HFF-Myc (cell line): ENCODE results near the gene ZSCAN22.

Experiments
- DNase-seq: peaks from one replicate; pipeline ENCODE4 v3.0.0-alpha.2; 2011; ENCODE audit warnings: low read depth; ENCODE audit errors: extremely low read depth
- H3K4me3 ChIP-seq: replicated peaks from 2 replicates; pipeline ENCODE4 v1.5.1; 2011; ENCODE audit warnings: low read depth, mild to moderate bottlenecking, control low read depth, low read length
- TF ChIP-seq, protein P1 (sequence below): IDR thresholded peaks from 2 replicates; pipeline ENCODE4 v1.5.1; 2012; ENCODE audit warnings: mild to moderate bottlenecking, low read depth, low read length, control low read depth; ENCODE audit errors: missing control alignments

The ZSCAN22 gene

DNA sequence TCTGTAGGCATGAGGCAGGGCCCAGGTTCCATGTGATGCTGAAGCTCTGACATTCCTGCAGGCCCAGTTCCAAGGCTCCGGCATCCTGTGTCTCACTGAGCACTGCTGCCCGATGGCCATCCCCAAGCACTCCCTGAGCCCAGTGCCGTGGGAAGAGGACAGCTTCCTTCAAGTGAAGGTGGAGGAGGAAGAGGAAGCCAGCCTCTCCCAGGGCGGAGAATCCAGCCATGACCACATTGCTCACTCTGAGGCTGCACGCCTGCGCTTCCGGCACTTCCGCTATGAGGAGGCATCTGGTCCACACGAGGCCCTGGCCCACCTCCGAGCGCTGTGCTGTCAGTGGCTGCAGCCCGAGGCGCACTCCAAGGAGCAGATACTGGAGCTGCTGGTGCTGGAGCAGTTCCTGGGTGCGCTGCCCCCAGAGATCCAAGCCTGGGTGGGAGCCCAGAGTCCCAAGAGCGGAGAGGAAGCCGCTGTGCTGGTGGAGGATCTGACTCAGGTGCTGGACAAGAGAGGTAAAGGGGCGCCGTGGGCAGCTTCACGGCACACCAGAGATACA, 8.0 kb downstream of the ZSCAN22 start:
- TF ChIP-seq, protein P1, sequence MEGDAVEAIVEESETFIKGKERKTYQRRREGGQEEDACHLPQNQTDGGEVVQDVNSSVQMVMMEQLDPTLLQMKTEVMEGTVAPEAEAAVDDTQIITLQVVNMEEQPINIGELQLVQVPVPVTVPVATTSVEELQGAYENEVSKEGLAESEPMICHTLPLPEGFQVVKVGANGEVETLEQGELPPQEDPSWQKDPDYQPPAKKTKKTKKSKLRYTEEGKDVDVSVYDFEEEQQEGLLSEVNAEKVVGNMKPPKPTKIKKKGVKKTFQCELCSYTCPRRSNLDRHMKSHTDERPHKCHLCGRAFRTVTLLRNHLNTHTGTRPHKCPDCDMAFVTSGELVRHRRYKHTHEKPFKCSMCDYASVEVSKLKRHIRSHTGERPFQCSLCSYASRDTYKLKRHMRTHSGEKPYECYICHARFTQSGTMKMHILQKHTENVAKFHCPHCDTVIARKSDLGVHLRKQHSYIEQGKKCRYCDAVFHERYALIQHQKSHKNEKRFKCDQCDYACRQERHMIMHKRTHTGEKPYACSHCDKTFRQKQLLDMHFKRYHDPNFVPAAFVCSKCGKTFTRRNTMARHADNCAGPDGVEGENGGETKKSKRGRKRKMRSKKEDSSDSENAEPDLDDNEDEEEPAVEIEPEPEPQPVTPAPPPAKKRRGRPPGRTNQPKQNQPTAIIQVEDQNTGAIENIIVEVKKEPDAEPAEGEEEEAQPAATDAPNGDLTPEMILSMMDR: no peak
- no peak overlapping the region for H3K4me3 ChIP-seq

GRCh38 chr19:58335630-58336029, 8.8 kb downstream of the ZSCAN22 start:
- no peak for DNase-seq
- H3K4me3 ChIP-seq: no peak overlapping the region
- TF ChIP-seq, protein P1: no peak

More for the DNA sequence above, 8.0 kb downstream of the ZSCAN22 start:
- DNase-seq: no peak

DNA sequence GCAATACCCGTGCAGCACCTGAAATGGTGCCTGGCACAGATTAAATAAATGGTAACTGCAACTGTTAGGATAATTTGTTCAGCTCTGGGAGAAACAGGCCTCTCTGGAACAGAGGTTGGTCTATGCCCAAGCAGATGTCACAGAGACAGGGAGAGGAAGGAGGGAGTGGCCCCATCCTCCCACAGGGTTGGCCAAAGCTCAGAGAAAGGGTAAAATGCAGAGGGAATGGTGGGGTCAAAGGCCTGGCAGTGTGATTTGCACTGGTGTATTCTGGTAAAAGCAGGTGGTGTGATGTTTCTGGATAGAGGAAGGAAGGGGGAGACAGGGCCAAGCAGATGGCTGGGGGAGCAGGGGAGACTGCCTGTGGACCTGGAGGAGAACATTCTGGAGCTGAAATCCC, 9.4 kb downstream of the ZSCAN22 start:
- TF ChIP-seq, protein P1: no peak
- no peak overlapping the region for H3K4me3 ChIP-seq
- DNase-seq: no peak

DNA sequence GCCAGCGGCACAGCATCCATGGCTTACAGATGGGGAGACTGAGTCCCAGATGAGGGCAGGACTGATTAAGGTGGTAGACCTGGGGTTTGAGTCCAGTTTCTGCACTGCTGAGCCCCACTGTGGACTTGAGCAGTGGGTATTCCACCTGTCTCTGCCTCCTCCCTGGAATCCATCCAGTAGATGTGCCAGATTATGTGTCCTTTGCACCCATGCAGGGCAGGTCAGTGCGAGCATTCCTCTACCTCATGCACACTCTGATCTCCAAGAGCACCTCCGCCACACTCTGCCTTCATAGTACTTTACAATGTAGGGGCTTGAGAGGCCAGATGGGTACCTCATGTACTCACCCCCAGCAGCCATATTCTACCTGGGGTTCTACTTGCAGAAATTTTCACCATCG, 10.0 kb downstream of the ZSCAN22 start:
- H3K4me3 ChIP-seq: no peak overlapping the region
- no peak for DNase-seq
- TF ChIP-seq, protein P1: no peak

DNA sequence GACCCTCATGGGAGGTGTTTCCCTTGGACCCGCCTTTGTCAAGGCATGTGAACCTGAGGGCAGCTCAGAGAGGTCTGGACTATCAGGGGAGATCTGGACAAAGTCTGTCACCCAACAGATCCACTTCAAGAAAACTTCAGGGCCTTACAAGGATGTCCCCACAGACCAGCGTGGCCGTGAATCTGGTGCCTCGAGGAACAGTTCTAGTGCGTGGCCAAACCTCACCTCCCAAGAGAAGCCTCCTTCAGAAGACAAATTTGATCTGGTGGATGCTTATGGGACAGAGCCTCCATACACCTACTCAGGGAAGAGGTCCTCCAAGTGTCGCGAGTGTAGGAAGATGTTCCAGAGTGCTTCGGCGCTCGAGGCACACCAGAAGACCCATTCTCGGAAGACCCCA, 11.5 kb downstream of the ZSCAN22 start:
- no peak for DNase-seq
- TF ChIP-seq, protein P1: no peak
- no peak overlapping the region for H3K4me3 ChIP-seq

DNA sequence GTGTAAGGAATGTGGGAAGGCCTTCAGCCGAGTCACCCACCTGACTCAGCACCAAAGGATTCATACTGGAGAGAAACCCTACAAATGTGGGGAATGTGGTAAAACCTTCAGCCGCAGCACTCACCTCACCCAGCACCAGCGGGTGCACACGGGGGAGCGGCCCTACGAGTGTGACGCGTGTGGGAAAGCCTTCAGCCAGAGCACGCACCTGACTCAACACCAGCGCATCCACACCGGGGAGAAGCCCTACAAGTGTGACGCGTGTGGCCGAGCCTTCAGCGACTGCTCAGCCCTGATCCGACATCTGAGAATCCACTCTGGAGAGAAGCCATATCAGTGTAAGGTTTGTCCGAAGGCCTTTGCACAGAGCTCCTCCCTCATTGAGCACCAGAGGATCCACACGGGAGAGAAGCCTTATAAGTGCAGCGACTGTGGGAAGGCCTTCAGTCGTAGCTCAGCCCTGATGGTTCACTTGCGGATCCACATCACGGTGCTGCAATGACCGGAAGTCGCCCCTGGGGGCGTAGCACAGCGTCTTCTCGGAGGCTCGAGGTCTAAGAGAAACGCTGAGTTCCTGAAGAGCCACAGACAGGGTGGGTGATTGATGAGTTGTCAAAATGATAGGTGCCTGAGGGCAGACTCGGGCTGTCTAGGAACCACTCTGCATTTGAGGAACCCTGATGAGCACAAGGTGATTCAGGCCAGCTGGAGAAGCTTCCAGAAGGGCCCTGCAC, 12.2 kb downstream of the ZSCAN22 start:
- DNase-seq: no peak
- TF ChIP-seq, protein P1: peak; percentile 8
- H3K4me3 ChIP-seq: no peak overlapping the region
